Prostate gland (tissue), 2 donors: Measurements from ENCODE around the gene TMEM132E.

Experiments used
- CTCF ChIP-seq, 4 experiments: fragments of 200-600 bp in 2 of 4; fragments of 450-650 bp in 2 of 4; sonication (generic) in 2 of 4; IDR thresholded peaks; 1 replicate in 3 of 4; 2 replicates in 1 of 4; pipeline ENCODE4 v1.5.1; 2016 to 2019; ENCODE audit warnings: antibody characterized with exemption in 4 of 4, mild to moderate bottlenecking in 2 of 4, moderate library complexity in 2 of 4
- POLR2A ChIP-seq: fragments of 450-650 bp; IDR thresholded peaks from one replicate; pipeline ENCODE4 v1.6.1; 2016; ENCODE audit warnings: antibody characterized with exemption, mild to moderate bottlenecking

DNA sequence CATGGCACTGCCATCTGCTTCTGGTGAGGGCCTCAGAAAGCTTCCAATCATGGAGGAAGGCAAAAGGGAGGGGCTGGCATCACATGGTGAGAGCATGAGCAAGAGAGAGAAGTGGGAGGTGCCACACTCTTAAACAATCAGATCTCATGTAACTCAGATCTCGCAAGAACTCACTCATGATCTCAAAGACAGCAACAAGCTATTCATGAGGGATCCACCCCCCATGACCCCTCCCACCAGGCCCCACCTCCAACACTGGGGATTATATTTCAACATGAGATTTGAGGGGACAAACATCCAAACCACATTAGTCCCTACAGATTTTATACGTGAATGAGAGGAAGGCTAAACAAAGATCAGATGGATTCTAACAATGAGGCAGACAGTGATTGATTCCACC, 8.9 kb upstream of the TMEM132E start:
- TF ChIP-seq CTCF (IDR thresholded peaks at IDR 0.05), result no peak
- TF ChIP-seq POLR2A, result no peak
